Measurements from ENCODE around the gene MINDY4.

GRCh38 chr7:30894866-30895605 is 123.8 kb downstream of the MINDY4 start:
- TF ChIP-seq ASH2L (IDR thresholded peaks at IDR 0.05; ENCODE audit: low read length), result no peak
- TF ChIP-seq NANOG (IDR thresholded peaks at IDR 0.05; ENCODE audit: insufficient read depth, low read depth, low read length, poor library complexity, severe bottlenecking), result no peak
- no peak for TF ChIP-seq GABPA (IDR thresholded peaks at IDR 0.05; ENCODE audit: borderline replicate concordance, insufficient read depth, low read length)

All from H1 (cell line).